Measurements from ENCODE around the gene KCTD20. TPM values are rescaled to one million over a fixed set of nuclear protein-coding genes. Genes with fewer than 3 reads are reported as not detected.
A peak's percentile ranks its signal among the peaks of the same experiment; 100 is the strongest.

The KCTD20 gene
- total and polyA plus RNA-seq, 4 donors: 9.5 to 48.5 (median 32.2) TPM

- H3K4me1 ChIP-seq (ENCODE audit: control insufficient read depth in 4 of 4, insufficient read depth in 4 of 4, low read length in 3 of 4): peaks cover 1 to 20% (median 10%) of the 10 kb centered on the region in 4 donors
- peak overlapping the region; percentile 94 to 100 for H3K9ac ChIP-seq (ENCODE audit: low read depth in 1 of 2, low read length in 2 of 2)
- no peaks in the 10 kb centered on the region for H3K36me3 ChIP-seq (ENCODE audit: control insufficient read depth in 4 of 4, insufficient read depth in 3 of 4, low read depth in 1 of 4, low read length in 3 of 4)
- H3K4me3 ChIP-seq (ENCODE audit: low read depth in 1 of 3, low read length in 3 of 3): peak overlapping the region; percentile 79 to 96 (median 86)
- 46% methylated on average over 12 of the region's 12 CpGs for WGBS
- H3K9me3 ChIP-seq (ENCODE audit: control insufficient read depth in 4 of 4, low read length in 3 of 4): no peaks in the 10 kb centered on the region
- no peak for DNase-seq (ENCODE audit: low spot score)
- no peak for TF ChIP-seq RXRA (IDR thresholded peaks at IDR 0.05)
- TF ChIP-seq, protein P1, sequence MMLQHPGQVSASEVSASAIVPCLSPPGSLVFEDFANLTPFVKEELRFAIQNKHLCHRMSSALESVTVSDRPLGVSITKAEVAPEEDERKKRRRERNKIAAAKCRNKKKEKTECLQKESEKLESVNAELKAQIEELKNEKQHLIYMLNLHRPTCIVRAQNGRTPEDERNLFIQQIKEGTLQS (IDR thresholded peaks at IDR 0.05): no peak
- TF ChIP-seq, protein P2, sequence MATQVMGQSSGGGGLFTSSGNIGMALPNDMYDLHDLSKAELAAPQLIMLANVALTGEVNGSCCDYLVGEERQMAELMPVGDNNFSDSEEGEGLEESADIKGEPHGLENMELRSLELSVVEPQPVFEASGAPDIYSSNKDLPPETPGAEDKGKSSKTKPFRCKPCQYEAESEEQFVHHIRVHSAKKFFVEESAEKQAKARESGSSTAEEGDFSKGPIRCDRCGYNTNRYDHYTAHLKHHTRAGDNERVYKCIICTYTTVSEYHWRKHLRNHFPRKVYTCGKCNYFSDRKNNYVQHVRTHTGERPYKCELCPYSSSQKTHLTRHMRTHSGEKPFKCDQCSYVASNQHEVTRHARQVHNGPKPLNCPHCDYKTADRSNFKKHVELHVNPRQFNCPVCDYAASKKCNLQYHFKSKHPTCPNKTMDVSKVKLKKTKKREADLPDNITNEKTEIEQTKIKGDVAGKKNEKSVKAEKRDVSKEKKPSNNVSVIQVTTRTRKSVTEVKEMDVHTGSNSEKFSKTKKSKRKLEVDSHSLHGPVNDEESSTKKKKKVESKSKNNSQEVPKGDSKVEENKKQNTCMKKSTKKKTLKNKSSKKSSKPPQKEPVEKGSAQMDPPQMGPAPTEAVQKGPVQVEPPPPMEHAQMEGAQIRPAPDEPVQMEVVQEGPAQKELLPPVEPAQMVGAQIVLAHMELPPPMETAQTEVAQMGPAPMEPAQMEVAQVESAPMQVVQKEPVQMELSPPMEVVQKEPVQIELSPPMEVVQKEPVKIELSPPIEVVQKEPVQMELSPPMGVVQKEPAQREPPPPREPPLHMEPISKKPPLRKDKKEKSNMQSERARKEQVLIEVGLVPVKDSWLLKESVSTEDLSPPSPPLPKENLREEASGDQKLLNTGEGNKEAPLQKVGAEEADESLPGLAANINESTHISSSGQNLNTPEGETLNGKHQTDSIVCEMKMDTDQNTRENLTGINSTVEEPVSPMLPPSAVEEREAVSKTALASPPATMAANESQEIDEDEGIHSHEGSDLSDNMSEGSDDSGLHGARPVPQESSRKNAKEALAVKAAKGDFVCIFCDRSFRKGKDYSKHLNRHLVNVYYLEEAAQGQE (IDR thresholded peaks at IDR 0.05): no peak
- no peak for TF ChIP-seq HNF4G (IDR thresholded peaks at IDR 0.05)
- H3K27ac ChIP-seq (ENCODE audit: low read depth in 1 of 2, low read length in 2 of 2): peak overlapping the region; percentile 98 to 99
- H3K27me3 ChIP-seq (ENCODE audit: control insufficient read depth in 4 of 4, insufficient read depth in 4 of 4, low read length in 3 of 4): no peaks in the 10 kb centered on the region
These were observed 613 bp upstream of the KCTD20 start for GRCh38 chr6:36442103-36442670.

- peaks cover 0 to 3% (median 0%) of the 10 kb centered on the region in 4 donors for H3K36me3 ChIP-seq (ENCODE audit: control insufficient read depth in 4 of 4, insufficient read depth in 3 of 4, low read depth in 1 of 4, low read length in 3 of 4)
- no peaks in the 10 kb centered on the region for H3K27me3 ChIP-seq (ENCODE audit: control insufficient read depth in 4 of 4, insufficient read depth in 4 of 4, low read length in 3 of 4)
- H3K9ac ChIP-seq (ENCODE audit: low read depth in 1 of 2, low read length in 2 of 2): peak overlapping the region; percentile 93
- no peak for DNase-seq (ENCODE audit: low spot score)
- no peaks in the 10 kb centered on the region for H3K9me3 ChIP-seq (ENCODE audit: control insufficient read depth in 4 of 4, low read length in 3 of 4)
- H3K27ac ChIP-seq (ENCODE audit: low read depth in 1 of 2, low read length in 2 of 2): peak overlapping the region; percentile 98 to 99
- H3K4me1 ChIP-seq (ENCODE audit: control insufficient read depth in 4 of 4, insufficient read depth in 4 of 4, low read length in 3 of 4): peaks cover 1 to 20% (median 10%) of the 10 kb centered on the region in 4 donors
- TF ChIP-seq, protein P3, sequence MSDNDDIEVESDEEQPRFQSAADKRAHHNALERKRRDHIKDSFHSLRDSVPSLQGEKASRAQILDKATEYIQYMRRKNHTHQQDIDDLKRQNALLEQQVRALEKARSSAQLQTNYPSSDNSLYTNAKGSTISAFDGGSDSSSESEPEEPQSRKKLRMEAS (IDR thresholded peaks at IDR 0.05): no peak
- TF ChIP-seq, protein P4, sequence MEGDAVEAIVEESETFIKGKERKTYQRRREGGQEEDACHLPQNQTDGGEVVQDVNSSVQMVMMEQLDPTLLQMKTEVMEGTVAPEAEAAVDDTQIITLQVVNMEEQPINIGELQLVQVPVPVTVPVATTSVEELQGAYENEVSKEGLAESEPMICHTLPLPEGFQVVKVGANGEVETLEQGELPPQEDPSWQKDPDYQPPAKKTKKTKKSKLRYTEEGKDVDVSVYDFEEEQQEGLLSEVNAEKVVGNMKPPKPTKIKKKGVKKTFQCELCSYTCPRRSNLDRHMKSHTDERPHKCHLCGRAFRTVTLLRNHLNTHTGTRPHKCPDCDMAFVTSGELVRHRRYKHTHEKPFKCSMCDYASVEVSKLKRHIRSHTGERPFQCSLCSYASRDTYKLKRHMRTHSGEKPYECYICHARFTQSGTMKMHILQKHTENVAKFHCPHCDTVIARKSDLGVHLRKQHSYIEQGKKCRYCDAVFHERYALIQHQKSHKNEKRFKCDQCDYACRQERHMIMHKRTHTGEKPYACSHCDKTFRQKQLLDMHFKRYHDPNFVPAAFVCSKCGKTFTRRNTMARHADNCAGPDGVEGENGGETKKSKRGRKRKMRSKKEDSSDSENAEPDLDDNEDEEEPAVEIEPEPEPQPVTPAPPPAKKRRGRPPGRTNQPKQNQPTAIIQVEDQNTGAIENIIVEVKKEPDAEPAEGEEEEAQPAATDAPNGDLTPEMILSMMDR (IDR thresholded peaks at IDR 0.05; ENCODE audit: low read depth, low read length, missing input control): peak; percentile 22
- TF ChIP-seq RAD21 (IDR thresholded peaks at IDR 0.05) (peak; percentile 46 to 61), YY1 (IDR thresholded peaks at IDR 0.05) (peak; percentile 35)
- WGBS: 3% methylated on average over 18 of the region's 18 CpGs
- H3K4me3 ChIP-seq (ENCODE audit: low read depth in 1 of 3, low read length in 3 of 3): peak overlapping the region; percentile 79 to 96 (median 86)
These were observed 950 bp downstream of the KCTD20 start for GRCh38 chr6:36443471-36444428.

Measured in liver (tissue), 9 donors.